H9 (cell line): Measurements from ENCODE around the gene DGCR2. TPM values are rescaled to one million over a fixed set of nuclear protein-coding genes. Genes with fewer than 3 reads are reported as not detected.
A peak's percentile ranks its signal among the peaks of the same experiment; 100 is the strongest.

Source experiments
- DNase-seq: peaks from one replicate; pipeline ENCODE4 v3.0.0-alpha.2; 2017
- H2AFZ ChIP-seq: one replicate; pipeline ENCODE4 v1.6.1; 2013; ENCODE audit warnings: mild to moderate bottlenecking, low read length, control low read depth, moderate library complexity
- H2AK5ac ChIP-seq: 2 replicates; pipeline ENCODE4 v1.6.1; 2013; ENCODE audit warnings: low read length, control low read depth, mixed read lengths; ENCODE audit not compliant: insufficient read length
- H2BK120ac ChIP-seq: one replicate; pipeline ENCODE4 v1.6.1; 2013; ENCODE audit warnings: low read depth, mild to moderate bottlenecking, low read length, control low read depth, inconsistent platforms; ENCODE audit not compliant: poor library complexity, severe bottlenecking
- H2BK12ac ChIP-seq: 2 replicates; pipeline ENCODE4 v1.6.1; 2013; ENCODE audit warnings: low read length, control low read depth, mixed read lengths, low read depth; ENCODE audit not compliant: insufficient read length
- H2BK15ac ChIP-seq: 2 replicates; pipeline ENCODE4 v1.6.1; 2013; ENCODE audit warnings: low read depth, low read length, control low read depth
- H2BK20ac ChIP-seq: one replicate; pipeline ENCODE4 v1.6.1; 2013; ENCODE audit warnings: low read depth, mild to moderate bottlenecking, low read length, control low read depth, inconsistent platforms; ENCODE audit not compliant: poor library complexity, severe bottlenecking
- H2BK5ac ChIP-seq: 2 replicates; pipeline ENCODE4 v1.6.1; 2013; ENCODE audit warnings: low read length, control low read depth, mixed read lengths; ENCODE audit not compliant: insufficient read length
- H3K14ac ChIP-seq: 2 replicates; pipeline ENCODE4 v1.6.1; 2013; ENCODE audit warnings: low read length, control low read depth; ENCODE audit not compliant: insufficient read depth
- H3K18ac ChIP-seq: 2 replicates; pipeline ENCODE4 v1.6.1; 2013; ENCODE audit warnings: low read depth, mild to moderate bottlenecking, mixed read lengths, low read length, control low read depth; ENCODE audit not compliant: insufficient read length
- H3K23ac ChIP-seq: 2 replicates; pipeline ENCODE4 v1.6.1; 2013; ENCODE audit warnings: low read length, control low read depth, mixed read lengths, low read depth; ENCODE audit not compliant: insufficient read length
- H3K23me2 ChIP-seq: 2 replicates; pipeline ENCODE4 v1.6.1; 2013; ENCODE audit warnings: low read depth, mild to moderate bottlenecking, mixed read lengths, low read length, control low read depth; ENCODE audit not compliant: insufficient read length, poor library complexity, severe bottlenecking
- H3K27ac ChIP-seq: 2 replicates; pipeline ENCODE4 v1.5.1; 2013; ENCODE audit warnings: low read length, control low read depth, mixed read lengths, low read depth; ENCODE audit not compliant: insufficient read length
- H3K27me3 ChIP-seq: 2 replicates; pipeline ENCODE4 v1.6.1; 2013; ENCODE audit warnings: low read length, control low read depth, inconsistent platforms; ENCODE audit not compliant: insufficient read depth
- H3K4ac ChIP-seq: 2 replicates; pipeline ENCODE4 v1.6.1; 2013; ENCODE audit warnings: low read depth, mild to moderate bottlenecking, control low read depth, inconsistent platforms, low read length, moderate library complexity
- H3K4me1 ChIP-seq: 2 replicates; pipeline ENCODE4 v1.6.1; 2013; ENCODE audit warnings: low read length, control low read depth, inconsistent platforms; ENCODE audit not compliant: insufficient read depth
- H3K4me2 ChIP-seq: 2 replicates; pipeline ENCODE4 v1.6.1; 2013; ENCODE audit warnings: low read length, control low read depth, mixed read lengths; ENCODE audit not compliant: insufficient read length, insufficient read depth
- H3K56ac ChIP-seq: 2 replicates; pipeline ENCODE4 v1.6.1; 2013; ENCODE audit warnings: low read depth, mild to moderate bottlenecking, mixed read lengths, low read length, control low read depth; ENCODE audit not compliant: insufficient read length
- H3K79me1 ChIP-seq: 2 replicates; pipeline ENCODE4 v1.6.1; 2013; ENCODE audit warnings: low read depth, mild to moderate bottlenecking, moderate library complexity, low read length, control low read depth, inconsistent platforms; ENCODE audit not compliant: insufficient read depth, poor library complexity, severe bottlenecking
- H3K79me2 ChIP-seq: 2 replicates; pipeline ENCODE4 v1.6.1; 2013; ENCODE audit warnings: low read length, control low read depth, inconsistent platforms; ENCODE audit not compliant: insufficient read depth
- H3K9ac ChIP-seq: 2 replicates; pipeline ENCODE4 v1.6.1; 2013; ENCODE audit warnings: low read length, control low read depth, mixed read lengths; ENCODE audit not compliant: insufficient read length; ENCODE audit errors: extremely low read depth
- H3K9me3 ChIP-seq: one replicate; pipeline ENCODE4 v1.6.1; 2013; ENCODE audit warnings: low read depth, low read length, inconsistent platforms; ENCODE audit not compliant: control insufficient read depth
- H3T11ph ChIP-seq: one replicate; pipeline ENCODE4 v1.6.1; 2013; ENCODE audit warnings: mild to moderate bottlenecking, low read length, control low read depth, inconsistent platforms
- H4K20me1 ChIP-seq: one replicate; pipeline ENCODE4 v1.6.1; 2013; ENCODE audit not compliant: control insufficient read depth, insufficient read length, insufficient read depth
- H4K5ac ChIP-seq: 2 replicates; pipeline ENCODE4 v1.6.1; 2013; ENCODE audit warnings: low read depth, mild to moderate bottlenecking, mixed read lengths, low read length, control low read depth; ENCODE audit not compliant: insufficient read length
- H4K8ac ChIP-seq: replicated peaks from 2 replicates; pipeline ENCODE4 v1.6.1; 2013; ENCODE audit warnings: low read length, control low read depth, mixed read lengths, low read depth; ENCODE audit not compliant: insufficient read length
- H4K91ac ChIP-seq: 2 replicates; pipeline ENCODE4 v1.6.1; 2013; ENCODE audit warnings: low read depth, mild to moderate bottlenecking, moderate library complexity, mixed read lengths, low read length, control low read depth; ENCODE audit not compliant: insufficient read length
- H3K27ac Mint-ChIP-seq, 3 experiments: 2 replicates in 2 of 3; 3 replicates in 1 of 3; pipeline ENCODE4 v1.8.0; 2020 to 2021; ENCODE audit warnings: mixed read lengths in 3 of 3, mild to moderate bottlenecking in 1 of 3, moderate library complexity in 1 of 3
- H3K27me3 Mint-ChIP-seq: 2 replicates; pipeline ENCODE4 v1.8.0; 2021; ENCODE audit warnings: low read depth, mild to moderate bottlenecking, moderate library complexity, mixed read lengths
- H3K36me3 Mint-ChIP-seq, 3 experiments: 2 replicates in 2 of 3; 3 replicates in 1 of 3; pipeline ENCODE4 v1.8.0; 2020 to 2021; ENCODE audit warnings: low read depth in 3 of 3, mixed read lengths in 3 of 3; ENCODE audit not compliant: insufficient read depth in 1 of 3
- H3K4me1 Mint-ChIP-seq, 2 experiments: 2 replicates each; pipeline ENCODE4 v1.8.0; 2020; ENCODE audit warnings: mixed read lengths in 2 of 2
- H3K4me3 Mint-ChIP-seq, 2 experiments: 2 replicates in 1 of 2; 3 replicates in 1 of 2; pipeline ENCODE4 v1.8.0; 2020 to 2021; ENCODE audit warnings: mild to moderate bottlenecking in 2 of 2, mixed read lengths in 2 of 2, moderate library complexity in 1 of 2
- H3K9me3 Mint-ChIP-seq, 2 experiments: 2 replicates in 1 of 2; 3 replicates in 1 of 2; pipeline ENCODE4 v1.8.0; 2020; ENCODE audit warnings: mild to moderate bottlenecking in 2 of 2, mixed read lengths in 2 of 2, moderate library complexity in 1 of 2
- CTCF ChIP-seq: fragments of 200-600 bp; sonication (generic); conservative IDR thresholded peaks from 3 replicates; pipeline ENCODE4 v1.8.0; 2021; ENCODE audit warnings: antibody characterized with exemption, mild to moderate bottlenecking
- WGBS: extraction: QIAGEN DNeasy Blood & Tissue Kit; methylation state at CpG from one replicate; pipeline ENCODE4 v1.1.7; 2013; ENCODE audit warnings: missing lambda C conversion rate, low lambda C conversion rate, mixed read lengths; ENCODE audit not compliant: insufficient read length; ENCODE audit errors: extremely low coverage; 5-methylcytosine and 5-hydroxymethylcytosine counted together
- total RNA-seq: library from RNA; stranded (reverse); gene quantifications from 2 replicates; pipeline ENCODE4 v1.2.1, GENCODE V29; 2021

Gene DGCR2
- total RNA-seq, 1 experiment from 2014 or later, result 47.2 TPM

- peak overlapping the region in 1 of 3 experiments; percentile 33; a peak in 3 of 7 replicates for H3K27ac Mint-ChIP-seq
- no peak overlapping the region for H3K27ac ChIP-seq
These were observed 18.1 kb downstream of the DGCR2 start for GRCh38 chr22:19103880-19104821.

More at GRCh38 chr22:19103880-19104821, 18.1 kb downstream of the DGCR2 start:
- Histone ChIP-seq H3K9ac (no peak overlapping the region), H3K4ac (no peak overlapping the region), H4K20me1 (no peaks in the 10 kb centered on the region), H3K4me2 (no peak overlapping the region), H3K14ac (no peak overlapping the region), H3K18ac (no peak overlapping the region), H2BK120ac (no peak overlapping the region), H2BK20ac (no peak overlapping the region), H2BK12ac (no peak overlapping the region), H3K4me1 (no peaks in the 10 kb centered on the region), H3T11ph (no peak overlapping the region), H2BK15ac (no peak overlapping the region), H2AFZ (no peak overlapping the region), H3K56ac (no peak overlapping the region), H4K8ac (no peak overlapping the region), H3K27me3 (no peaks in the 10 kb centered on the region), H3K79me1 (peaks cover 4% of the 10 kb centered on the region), H3K9me3 (no peaks in the 10 kb centered on the region), H2BK5ac (no peak overlapping the region), H4K91ac (no peak overlapping the region), H3K79me2 (peaks cover 13% of the 10 kb centered on the region; the same call in 1 of the 2 replicates), H4K5ac (no peak overlapping the region), H2AK5ac (no peak overlapping the region), H3K23ac (no peak overlapping the region), H3K23me2 (no peaks in the 10 kb centered on the region)
- WGBS, result no CpG with 5 or more reads among the region's 5 CpGs
- Mint-ChIP-seq H3K27me3 (no peaks in the 10 kb centered on the region), H3K4me1 (peaks cover 6% of the 10 kb centered on the region in 2 experiments; a peak in 2 of 4 replicates), H3K9me3 (no peaks in the 10 kb centered on the region), H3K4me3 (no peak overlapping the region), H3K36me3 (peaks cover 0 to 4% (median 4%) of the 10 kb centered on the region in 3 experiments; a peak in 2 of 7 replicates)
- no peak for DNase-seq
- TF ChIP-seq CTCF, result no peak
